ENCODE data around the gene LRRC4B.
A peak's percentile ranks its signal among the peaks of the same experiment; 100 is the strongest.

Gene LRRC4B

GRCh38 chr19:50501186-50501567, 67.1 kb downstream of the LRRC4B start:
- no peak for DNase-seq

- no peak for DNase-seq
Observed at GRCh38 chr19:50500753-50501151, 67.5 kb downstream of the LRRC4B start.

- no peak for DNase-seq
Observed at GRCh38 chr19:50500060-50500752, 68.0 kb downstream of the LRRC4B start.

- DNase-seq, result no peak
Observed at GRCh38 chr19:50498219-50499056, 69.8 kb downstream of the LRRC4B start.

GRCh38 chr19:50497022-50497405, 71.2 kb downstream of the LRRC4B start:
- no peak for DNase-seq

- DNase-seq, result no peak
Observed at GRCh38 chr19:50496189-50497021, 71.8 kb downstream of the LRRC4B start.

GRCh38 chr19:50495020-50495531, 73.2 kb downstream of the LRRC4B start:
- no peak for DNase-seq

GRCh38 chr19:50494186-50495019, 73.8 kb downstream of the LRRC4B start:
- DNase-seq, result no peak

GRCh38 chr19:50493171-50493570, 75.1 kb downstream of the LRRC4B start:
- DNase-seq, result no peak

GRCh38 chr19:50492303-50493052, 75.8 kb downstream of the LRRC4B start:
- no peak for DNase-seq

- no peak for DNase-seq
Observed at GRCh38 chr19:50490991-50491472, 77.2 kb downstream of the LRRC4B start.

- no peak for DNase-seq
Observed at GRCh38 chr19:50490411-50490811, 77.8 kb downstream of the LRRC4B start.

GRCh38 chr19:50489461-50490011, 78.7 kb downstream of the LRRC4B start:
- DNase-seq, result no peak

- DNase-seq, result no peak
Observed at GRCh38 chr19:50488389-50489194, 79.6 kb downstream of the LRRC4B start.

- DNase-seq, result peak; percentile 31
Observed at GRCh38 chr19:50486823-50487515, 81.3 kb downstream of the LRRC4B start.

- no peak for DNase-seq
Observed at GRCh38 chr19:50485284-50485955, 82.8 kb downstream of the LRRC4B start.

- no peak for DNase-seq
Observed at GRCh38 chr19:50482916-50483315, 85.3 kb downstream of the LRRC4B start.

- no peak for DNase-seq
Observed at GRCh38 chr19:50482271-50482855, 85.9 kb downstream of the LRRC4B start.
